Stimulated activated CD8-positive, alpha-beta memory T cell treated with anti-CD3 and anti-CD28 coated beads, Interleukin-15, amount 100 ng/mL, for 48 hours (primary cell): Measurements from ENCODE around the gene LAMA2.

ENCODE experiments used
- DNase-seq, 2 donors: peaks; one replicate each; pipeline ENCODE4 v3.0.0-alpha.2; 2020; ENCODE audit warnings: low read depth in 2 of 2

The LAMA2 gene

GRCh38 chr6:129183681-129184301, 300.9 kb downstream of the LAMA2 start:
- DNase-seq: no peak

- DNase-seq: no peak
Measured at GRCh38 chr6:129184324-129184723, 301.4 kb downstream of the LAMA2 start.

DNA sequence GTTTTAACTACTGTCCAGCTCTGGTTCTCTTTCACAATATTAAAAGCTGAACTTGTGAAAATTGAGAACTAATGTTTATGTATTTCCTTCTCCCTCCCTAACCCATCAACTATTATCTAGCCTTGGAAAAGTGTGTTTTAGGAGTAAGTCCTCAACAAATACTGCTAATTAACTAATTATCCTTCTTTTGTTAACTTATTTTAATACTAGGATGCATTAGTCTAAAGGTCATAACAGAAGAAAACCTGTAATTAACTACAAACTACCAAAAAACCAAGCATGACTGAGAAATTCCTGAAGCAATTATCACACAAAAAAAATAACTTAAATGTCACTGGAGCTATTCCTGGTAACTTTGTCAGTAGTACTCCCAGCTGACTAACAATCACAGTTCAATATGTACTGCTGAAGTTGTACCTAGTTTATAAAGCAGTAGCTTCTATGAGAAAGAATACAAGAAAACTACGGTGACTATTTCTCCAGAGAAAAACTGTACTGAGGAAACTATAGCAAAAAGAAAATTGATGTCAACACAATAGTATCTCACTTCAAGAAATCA, 301.9 kb downstream of the LAMA2 start:
- no peak for DNase-seq

GRCh38 chr6:129186988-129187387, 304.1 kb downstream of the LAMA2 start:
- no peak for DNase-seq

DNA sequence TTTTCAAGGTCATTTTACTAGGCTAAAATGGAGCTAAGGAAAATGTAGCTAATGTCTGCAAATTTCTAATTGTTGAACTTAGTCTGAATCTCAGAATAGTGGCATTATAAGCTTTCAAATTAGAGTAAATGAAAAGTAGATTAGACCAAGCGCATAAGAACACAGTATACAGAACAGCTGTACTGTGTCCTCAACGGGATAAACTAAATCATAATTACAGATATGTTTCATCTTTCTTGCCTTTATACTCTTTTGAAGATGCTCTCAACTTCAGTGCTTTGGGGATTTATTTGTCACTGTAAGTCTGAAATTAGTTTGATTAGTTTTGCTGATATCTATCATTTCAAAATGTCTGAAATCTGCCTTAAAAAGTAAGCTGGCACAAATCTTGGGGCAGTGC, 305.4 kb downstream of the LAMA2 start:
- DNase-seq: no peak

DNA sequence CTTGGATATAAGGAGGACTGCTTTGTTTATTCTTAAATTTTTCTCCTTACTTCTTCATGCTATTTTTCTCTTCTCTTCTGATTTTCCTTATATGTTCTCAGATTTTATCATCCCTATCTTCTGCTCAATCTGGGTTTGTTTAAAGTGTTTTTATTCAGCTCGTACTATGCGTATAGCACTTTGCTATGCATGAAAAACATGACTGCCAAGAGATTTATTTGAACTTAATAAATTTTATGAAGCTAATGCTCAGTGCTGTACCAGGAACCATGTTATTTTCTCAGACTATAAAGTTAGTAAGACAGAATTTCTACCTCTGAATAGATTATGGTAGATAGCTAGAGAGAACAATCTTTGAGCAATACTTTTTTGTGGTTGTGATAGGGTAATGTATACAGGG, 305.9 kb downstream of the LAMA2 start:
- DNase-seq: no peak

- no peak for DNase-seq
Measured at GRCh38 chr6:129189266-129189665, 306.3 kb downstream of the LAMA2 start.

DNA sequence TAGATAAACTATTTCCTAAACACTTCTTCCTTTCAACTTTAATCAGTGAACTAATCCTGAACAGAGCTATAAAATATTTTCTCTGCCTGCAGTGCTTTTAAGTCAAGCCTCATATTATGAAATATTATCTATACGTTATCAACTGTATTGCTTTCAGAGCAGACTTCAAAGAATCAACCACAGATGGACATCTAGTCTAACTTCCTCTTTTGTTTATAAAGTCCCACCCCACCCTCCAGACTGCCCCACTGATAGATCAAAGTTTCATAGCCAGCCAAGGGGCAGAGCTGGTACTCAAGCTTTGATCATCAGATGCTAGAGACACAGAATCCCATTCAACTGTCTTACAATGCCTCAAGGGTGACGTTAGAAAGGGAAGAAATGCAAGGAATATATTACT, 308.3 kb downstream of the LAMA2 start:
- DNase-seq: no peak

GRCh38 chr6:129192458-129192989, 309.6 kb downstream of the LAMA2 start:
- DNase-seq: no peak

DNA sequence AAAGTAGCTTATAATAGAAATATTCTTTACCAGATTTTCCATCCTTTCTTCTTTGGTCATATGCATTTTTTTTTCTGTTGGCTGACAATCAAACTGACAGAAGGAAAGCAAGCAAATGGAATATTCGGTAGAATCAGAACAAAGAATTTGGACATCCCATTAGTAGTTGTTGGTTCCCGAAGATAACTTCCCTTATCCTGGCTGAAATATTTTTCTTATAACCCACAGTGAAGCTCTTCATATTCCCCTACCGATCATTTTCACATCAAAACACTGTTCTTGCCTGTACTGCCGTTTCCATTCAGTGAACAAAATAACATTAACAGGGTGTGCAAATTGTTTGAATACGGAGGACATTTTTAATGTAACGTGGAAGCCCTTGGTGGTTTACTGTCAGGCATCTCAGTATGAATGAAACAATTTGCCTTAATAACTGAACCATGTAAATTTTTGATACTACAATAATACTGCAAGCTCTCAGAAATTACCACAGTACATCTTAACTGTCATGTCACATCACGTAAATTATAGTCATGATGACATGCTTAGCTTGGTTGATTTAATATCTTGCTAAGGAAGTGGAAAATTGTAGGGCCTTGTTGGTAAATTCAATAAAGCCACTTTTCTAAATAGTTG, 311.5 kb downstream of the LAMA2 start:
- no peak for DNase-seq

DNA sequence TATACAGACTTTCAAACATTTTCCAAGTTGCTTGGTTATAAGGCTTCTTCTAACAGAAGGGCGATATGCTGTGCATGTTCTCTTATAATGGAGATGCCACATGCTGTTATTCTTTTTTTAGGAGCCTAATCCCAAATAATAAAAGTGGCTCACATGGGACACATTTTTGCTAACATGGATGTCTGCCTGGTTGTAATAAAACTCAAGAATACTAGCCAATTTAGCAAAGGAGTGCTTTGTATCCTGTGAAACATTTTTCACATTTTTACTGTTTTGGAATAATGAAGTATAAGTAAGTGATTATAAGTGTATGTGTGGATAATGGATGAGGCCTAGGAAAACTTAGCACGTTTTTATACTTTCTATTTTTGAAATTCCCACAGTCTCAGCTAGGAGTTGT, 312.2 kb downstream of the LAMA2 start:
- no peak for DNase-seq

DNA sequence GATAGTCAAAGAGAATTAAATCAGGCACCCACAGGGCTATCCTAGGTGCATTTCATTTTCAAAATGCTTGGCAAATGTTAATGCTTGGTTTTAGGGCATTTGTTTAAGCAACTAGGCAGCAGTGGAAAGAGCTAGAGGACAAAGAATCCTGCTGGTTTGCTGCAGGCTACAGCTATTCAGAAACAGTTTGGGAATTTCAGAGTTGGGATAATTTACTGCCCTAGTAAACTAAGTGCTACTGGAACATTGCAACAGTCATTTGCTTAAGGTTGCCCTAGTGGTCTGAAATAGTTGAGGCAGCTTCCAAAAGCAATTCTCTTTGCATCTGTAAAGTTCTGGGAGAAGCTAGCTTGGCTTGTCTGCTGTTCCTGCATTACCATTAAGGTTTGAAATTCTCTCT, 312.7 kb downstream of the LAMA2 start:
- no peak for DNase-seq

GRCh38 chr6:129197154-129197553, 314.2 kb downstream of the LAMA2 start:
- DNase-seq: no peak

DNA sequence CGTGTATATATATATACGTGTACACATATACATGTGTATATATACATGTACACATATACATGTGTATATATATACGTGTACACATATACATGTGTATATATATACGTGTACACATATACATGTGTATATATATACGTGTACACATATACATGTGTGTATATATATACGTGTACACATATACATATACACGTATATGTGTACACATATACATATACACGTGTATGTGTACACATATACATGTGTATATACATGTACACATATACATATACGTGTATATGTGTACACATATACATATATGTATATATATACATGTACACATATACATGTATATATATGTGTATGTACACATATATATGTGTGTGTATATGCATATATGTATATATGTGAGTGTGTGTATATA, 317.2 kb downstream of the LAMA2 start:
- DNase-seq: no peak

DNA sequence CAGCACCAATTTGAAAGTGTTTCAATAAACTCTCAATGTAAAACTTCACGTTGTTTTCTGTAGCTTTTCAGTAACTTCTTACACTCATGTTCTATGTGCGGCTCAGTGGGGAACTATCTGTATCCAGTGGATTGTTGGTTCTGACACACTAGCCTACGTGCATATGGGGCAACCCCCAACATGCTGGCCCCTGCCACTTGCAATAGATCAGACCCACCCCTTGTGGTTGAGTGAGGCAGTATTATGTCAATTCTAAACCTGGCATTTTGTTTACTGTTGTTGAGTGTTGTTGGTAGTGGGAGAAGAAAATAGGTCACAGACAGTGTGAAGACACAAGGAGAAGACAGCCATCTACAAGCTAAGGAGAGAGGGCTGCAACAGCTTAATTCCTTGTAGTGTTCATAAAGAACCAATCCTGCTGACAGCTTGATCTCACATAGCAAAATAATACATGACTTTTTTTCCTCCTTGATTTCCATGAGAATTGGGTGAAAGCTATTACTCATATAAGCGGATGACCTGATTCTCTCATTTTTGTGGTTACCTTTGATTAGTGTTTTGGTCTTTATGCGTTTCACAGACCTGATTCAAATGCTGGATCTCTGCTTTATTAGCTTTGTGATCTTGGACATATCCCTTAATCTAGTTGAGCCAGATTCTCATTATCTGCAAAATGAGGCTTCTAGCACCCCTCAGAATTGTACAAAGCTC, 320.4 kb downstream of the LAMA2 start:
- DNase-seq: no peak

GRCh38 chr6:129206821-129207220, 323.9 kb downstream of the LAMA2 start:
- no peak for DNase-seq

DNA sequence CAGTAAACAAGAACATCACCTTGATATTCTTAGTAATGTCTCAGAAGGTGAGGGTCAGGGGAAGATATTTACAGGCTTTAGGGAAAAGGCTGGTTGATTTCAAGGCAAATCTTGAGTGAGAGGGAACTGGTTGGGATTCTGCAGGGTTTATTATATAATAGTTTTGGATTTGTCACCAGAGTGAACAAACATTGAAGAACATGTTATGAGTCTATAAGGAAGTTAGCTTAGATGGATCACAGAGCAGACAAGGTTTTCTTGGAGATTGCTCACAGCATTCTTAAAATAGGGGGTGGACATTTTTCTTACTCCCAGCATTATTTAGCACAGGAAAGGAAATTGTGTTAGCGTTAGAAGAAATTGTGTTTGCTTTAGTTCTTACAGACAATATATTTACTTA, 324.9 kb downstream of the LAMA2 start:
- DNase-seq: no peak

GRCh38 chr6:129208415-129209034, 325.6 kb downstream of the LAMA2 start:
- DNase-seq: no peak

DNA sequence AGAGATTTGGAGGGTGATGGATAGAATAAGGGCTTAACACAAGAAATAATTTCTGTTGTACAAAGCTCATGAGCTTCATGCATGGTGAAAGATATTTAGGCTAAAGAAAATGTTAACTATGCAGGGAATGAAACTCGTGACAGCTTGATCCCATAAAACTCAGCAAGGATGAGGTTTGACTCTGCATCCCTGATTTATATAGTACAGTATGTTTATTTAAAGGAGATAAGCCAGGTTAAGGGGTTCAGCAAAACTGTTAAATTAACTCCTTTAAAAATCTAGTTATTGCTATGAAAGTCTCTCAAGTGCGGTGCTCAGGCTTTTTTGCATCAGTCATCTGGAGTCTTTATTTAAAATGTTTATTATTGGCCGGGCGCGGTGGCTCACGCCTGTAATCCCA, 326.4 kb downstream of the LAMA2 start:
- no peak for DNase-seq

GRCh38 chr6:129210684-129211083, 327.7 kb downstream of the LAMA2 start:
- DNase-seq: no peak

GRCh38 chr6:129211626-129212025, 328.7 kb downstream of the LAMA2 start:
- DNase-seq: no peak

GRCh38 chr6:129212081-129212480, 329.1 kb downstream of the LAMA2 start:
- DNase-seq: no peak
